Osteoblast (primary cell): ENCODE results near the gene BORCS5. TPM values are rescaled to one million over a fixed set of nuclear protein-coding genes. Genes with fewer than 3 reads are reported as not detected.

Experiments
- DNase-seq: peaks from one replicate; pipeline ENCODE4 v3.0.0; 2011; ENCODE audit warnings: low spot score, mixed read lengths; ENCODE audit not compliant: insufficient read length; ENCODE audit errors: missing footprints
- H2AFZ ChIP-seq: 2 replicates; pipeline ENCODE4 v1.6.0; 2011; ENCODE audit warnings: mild to moderate bottlenecking, low read length
- H3K27ac ChIP-seq: 2 replicates; pipeline ENCODE4 v1.5.1; 2011; ENCODE audit warnings: mild to moderate bottlenecking, low read depth, low read length, moderate library complexity
- H3K27me3 ChIP-seq: 2 replicates; pipeline ENCODE4 v1.6.0; 2012; ENCODE audit warnings: mild to moderate bottlenecking, control low read depth, inconsistent platforms, low read length, moderate library complexity; ENCODE audit not compliant: insufficient read depth
- H3K36me3 ChIP-seq: 2 replicates; pipeline ENCODE4 v1.5.1; 2011; ENCODE audit warnings: mild to moderate bottlenecking, low read length, control low read depth, moderate library complexity; ENCODE audit not compliant: insufficient read depth
- H3K4me1 ChIP-seq: 2 replicates; pipeline ENCODE4 v1.5.1; 2011; ENCODE audit warnings: mild to moderate bottlenecking, low read length, control low read depth, moderate library complexity; ENCODE audit not compliant: insufficient read depth
- H3K4me2 ChIP-seq: 2 replicates; pipeline ENCODE4 v1.6.0; 2011; ENCODE audit warnings: mild to moderate bottlenecking, low read length; ENCODE audit not compliant: insufficient read depth
- H3K4me3 ChIP-seq: fragments of 200-600 bp; sonication (generic); 3 replicates; pipeline ENCODE4 v1.5.1; 2012; ENCODE audit warnings: mild to moderate bottlenecking, low read length, inconsistent platforms; ENCODE audit not compliant: insufficient read depth
- H3K79me2 ChIP-seq: 2 replicates; pipeline ENCODE4 v1.6.0; 2012; ENCODE audit warnings: mild to moderate bottlenecking, low read length, control low read depth, inconsistent platforms; ENCODE audit not compliant: insufficient read depth
- H3K9me3 ChIP-seq: 2 replicates; pipeline ENCODE4 v1.5.1; 2011; ENCODE audit warnings: low read depth, low read length, control low read depth
- H4K20me1 ChIP-seq: 2 replicates; pipeline ENCODE4 v1.6.0; 2012; ENCODE audit warnings: mild to moderate bottlenecking, low read length, control low read depth; ENCODE audit not compliant: insufficient read depth
- CTCF ChIP-seq: IDR thresholded peaks from 2 replicates; pipeline ENCODE4 v1.5.1; 2011; ENCODE audit warnings: mild to moderate bottlenecking, low read depth, low read length, moderate library complexity; ENCODE audit errors: extremely low read depth
- total RNA-seq: library from RNA; depleted of rRNA; stranded (reverse); fragments of >200 nt; gene quantifications from 2 replicates; pipeline ENCODE4 v1.2.3, GENCODE V29; 2012

BORCS5 gene
- total RNA-seq, 1 donor, result 14.8 TPM

GRCh38 chr12:12323118-12323517, 33.8 kb upstream of the BORCS5 start:
- no peak for DNase-seq
- Histone ChIP-seq H3K27ac (no peak overlapping the region), H3K79me2 (no peaks in the 10 kb centered on the region), H3K4me1 (peaks cover 25% of the 10 kb centered on the region), H3K4me2 (peak overlapping the region; percentile 57), H4K20me1 (no peaks in the 10 kb centered on the region), H3K4me3 (no peak overlapping the region), H3K9me3 (no peaks in the 10 kb centered on the region), H3K27me3 (no peaks in the 10 kb centered on the region), H2AFZ (no peak overlapping the region), H3K36me3 (no peaks in the 10 kb centered on the region)
- no peak for TF ChIP-seq CTCF

- no peaks in the 10 kb centered on the region for H4K20me1 ChIP-seq
- peaks cover 25% of the 10 kb centered on the region for H3K4me1 ChIP-seq
- H3K4me3 ChIP-seq, result no peak overlapping the region
- peak overlapping the region; percentile 57 for H3K4me2 ChIP-seq
- no peak overlapping the region for H3K27ac ChIP-seq
- no peaks in the 10 kb centered on the region for H3K36me3 ChIP-seq
- H3K9me3 ChIP-seq, result no peaks in the 10 kb centered on the region
- no peaks in the 10 kb centered on the region for H3K27me3 ChIP-seq
- DNase-seq, result no peak
- TF ChIP-seq CTCF, result no peak
- no peak overlapping the region for H2AFZ ChIP-seq
- no peaks in the 10 kb centered on the region for H3K79me2 ChIP-seq
These were observed 33.3 kb upstream of the BORCS5 start for GRCh38 chr12:12323591-12323990.

GRCh38 chr12:12326262-12326661, 30.6 kb upstream of the BORCS5 start:
- H2AFZ ChIP-seq, result no peak overlapping the region
- no peak for TF ChIP-seq CTCF
- no peak overlapping the region for H3K4me2 ChIP-seq
- H3K27ac ChIP-seq, result no peak overlapping the region
- no peaks in the 10 kb centered on the region for H3K79me2 ChIP-seq
- H3K27me3 ChIP-seq, result no peaks in the 10 kb centered on the region
- peaks cover 10% of the 10 kb centered on the region for H3K4me1 ChIP-seq
- no peaks in the 10 kb centered on the region for H3K9me3 ChIP-seq
- H3K36me3 ChIP-seq, result no peaks in the 10 kb centered on the region
- no peak for DNase-seq
- no peaks in the 10 kb centered on the region for H4K20me1 ChIP-seq
- H3K4me3 ChIP-seq, result no peak overlapping the region

- Histone ChIP-seq H4K20me1 (no peaks in the 10 kb centered on the region), H3K36me3 (no peaks in the 10 kb centered on the region), H2AFZ (no peak overlapping the region), H3K4me2 (no peak overlapping the region), H3K4me3 (no peak overlapping the region), H3K27me3 (no peaks in the 10 kb centered on the region), H3K9me3 (no peaks in the 10 kb centered on the region), H3K27ac (no peak overlapping the region), H3K4me1 (peaks cover 10% of the 10 kb centered on the region), H3K79me2 (no peaks in the 10 kb centered on the region)
- peak; percentile 70 for TF ChIP-seq CTCF
- no peak for DNase-seq
These were observed 29.1 kb upstream of the BORCS5 start for GRCh38 chr12:12327802-12328201.
